ENCODE measurements around the gene RBM10.

The RBM10 gene

GRCh38 chrX:47146936-47147859 is 2.2 kb downstream of the RBM10 start:
- no peak for DNase-seq (ENCODE audit: low read depth)

GRCh38 chrX:47148946-47149345 is 3.9 kb downstream of the RBM10 start:
- no peak for DNase-seq (ENCODE audit: low read depth)

- DNase-seq (ENCODE audit: low read depth) = no peak
These were observed 6.4 kb downstream of the RBM10 start for GRCh38 chrX:47151435-47151834.

- DNase-seq (ENCODE audit: low read depth) = no peak
These were observed 11.8 kb downstream of the RBM10 start for GRCh38 chrX:47156611-47157520.

- no peak for DNase-seq (ENCODE audit: low read depth)
These were observed 13.1 kb downstream of the RBM10 start for GRCh38 chrX:47158131-47158530.

GRCh38 chrX:47158781-47159180 is 13.8 kb downstream of the RBM10 start:
- no peak for DNase-seq (ENCODE audit: low read depth)

- no peak for DNase-seq (ENCODE audit: low read depth)
These were observed 15.8 kb downstream of the RBM10 start for GRCh38 chrX:47160781-47161180.

- DNase-seq (ENCODE audit: low read depth) = no peak
These were observed 18.0 kb downstream of the RBM10 start for GRCh38 chrX:47162927-47163583.

- DNase-seq (ENCODE audit: low read depth) = no peak
These were observed 19.4 kb downstream of the RBM10 start for GRCh38 chrX:47164420-47164819.

GRCh38 chrX:47166126-47166525 is 21.1 kb downstream of the RBM10 start:
- DNase-seq (ENCODE audit: low read depth) = no peak

GRCh38 chrX:47168495-47169073 is 23.6 kb downstream of the RBM10 start:
- DNase-seq (ENCODE audit: low read depth) = no peak

- DNase-seq (ENCODE audit: low read depth) = no peak
These were observed 24.3 kb downstream of the RBM10 start for GRCh38 chrX:47169273-47169672.

GRCh38 chrX:47169726-47170515 is 24.9 kb downstream of the RBM10 start:
- DNase-seq (ENCODE audit: low read depth) = no peak

GRCh38 chrX:47170861-47171692 is 26.1 kb downstream of the RBM10 start:
- no peak for DNase-seq (ENCODE audit: low read depth)

- no peak for DNase-seq (ENCODE audit: low read depth)
These were observed 27.0 kb downstream of the RBM10 start for GRCh38 chrX:47171996-47172395.

- no peak for DNase-seq (ENCODE audit: low read depth)
These were observed 27.5 kb downstream of the RBM10 start for GRCh38 chrX:47172549-47172948.

GRCh38 chrX:47172971-47173792 is 28.2 kb downstream of the RBM10 start:
- DNase-seq (ENCODE audit: low read depth) = no peak

GRCh38 chrX:47174376-47174775 is 29.4 kb downstream of the RBM10 start:
- DNase-seq (ENCODE audit: low read depth) = no peak

GRCh38 chrX:47174846-47175587 is 30.0 kb downstream of the RBM10 start:
- no peak for DNase-seq (ENCODE audit: low read depth)

All from activated T-cell treated with anti-CD3 and anti-CD28 coated beads for 24 hours (primary cell).